Measurements from ENCODE around the gene PGD. TPM values are rescaled to one million over a fixed set of nuclear protein-coding genes. Genes with fewer than 3 reads are reported as not detected.
"Not testable (repeated sequence)": the region's sequence is repeated elsewhere in the genome, so short reads cannot be mapped to it uniquely, and the experiment has no call there.

The PGD gene
- total and polyA plus RNA-seq, 7 donors: 24.9 to 39.2 (median 29.3) TPM

DNA sequence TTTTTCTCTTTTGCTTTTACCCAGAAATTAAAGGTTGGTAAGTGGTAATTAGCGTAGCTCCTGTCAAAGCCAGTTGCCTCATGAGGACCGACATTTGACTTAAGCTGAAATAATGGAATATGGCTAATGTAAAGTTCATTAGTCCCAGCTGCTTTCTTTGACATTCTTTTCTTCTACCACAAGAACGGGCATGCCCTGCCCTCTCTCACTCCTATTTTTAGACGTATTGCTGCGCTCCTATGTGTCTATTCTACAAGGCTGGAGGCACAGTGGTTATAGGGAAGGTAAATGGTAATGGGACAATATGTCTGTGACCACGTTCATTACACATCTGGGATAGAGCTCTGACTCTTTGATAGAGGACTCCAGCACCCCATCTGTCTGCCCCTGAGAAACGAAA is 57.8 kb downstream of the PGD start:
- Histone ChIP-seq H3K36me3 (ENCODE audit: insufficient read depth in 1 of 2, low read depth in 1 of 2) (peaks cover 4 to 33% of the 10 kb centered on the region in 2 donors), H3K4me3 (no peak overlapping the region), H3K27ac (no peak overlapping the region), H3K27me3 (ENCODE audit: insufficient read depth in 3 of 3, low read length in 2 of 3) (no peaks in the 10 kb centered on the region), H3K9me3 (no peaks in the 10 kb centered on the region), H3K4me1 (no peaks in the 10 kb centered on the region)
- WGBS, 3 donors: 62 to 70% (median 64%) methylated on average over 7 of the region's 7 CpGs
- intact Hi-C loops (cut with DNase I): no loop called here
- DNase-seq (no peak), ATAC-seq (peak in 2 of 4 donors; percentile 27 to 32)
- TF ChIP-seq, protein P1, sequence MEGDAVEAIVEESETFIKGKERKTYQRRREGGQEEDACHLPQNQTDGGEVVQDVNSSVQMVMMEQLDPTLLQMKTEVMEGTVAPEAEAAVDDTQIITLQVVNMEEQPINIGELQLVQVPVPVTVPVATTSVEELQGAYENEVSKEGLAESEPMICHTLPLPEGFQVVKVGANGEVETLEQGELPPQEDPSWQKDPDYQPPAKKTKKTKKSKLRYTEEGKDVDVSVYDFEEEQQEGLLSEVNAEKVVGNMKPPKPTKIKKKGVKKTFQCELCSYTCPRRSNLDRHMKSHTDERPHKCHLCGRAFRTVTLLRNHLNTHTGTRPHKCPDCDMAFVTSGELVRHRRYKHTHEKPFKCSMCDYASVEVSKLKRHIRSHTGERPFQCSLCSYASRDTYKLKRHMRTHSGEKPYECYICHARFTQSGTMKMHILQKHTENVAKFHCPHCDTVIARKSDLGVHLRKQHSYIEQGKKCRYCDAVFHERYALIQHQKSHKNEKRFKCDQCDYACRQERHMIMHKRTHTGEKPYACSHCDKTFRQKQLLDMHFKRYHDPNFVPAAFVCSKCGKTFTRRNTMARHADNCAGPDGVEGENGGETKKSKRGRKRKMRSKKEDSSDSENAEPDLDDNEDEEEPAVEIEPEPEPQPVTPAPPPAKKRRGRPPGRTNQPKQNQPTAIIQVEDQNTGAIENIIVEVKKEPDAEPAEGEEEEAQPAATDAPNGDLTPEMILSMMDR (IDR thresholded peaks at IDR 0.05): no peak

DNA sequence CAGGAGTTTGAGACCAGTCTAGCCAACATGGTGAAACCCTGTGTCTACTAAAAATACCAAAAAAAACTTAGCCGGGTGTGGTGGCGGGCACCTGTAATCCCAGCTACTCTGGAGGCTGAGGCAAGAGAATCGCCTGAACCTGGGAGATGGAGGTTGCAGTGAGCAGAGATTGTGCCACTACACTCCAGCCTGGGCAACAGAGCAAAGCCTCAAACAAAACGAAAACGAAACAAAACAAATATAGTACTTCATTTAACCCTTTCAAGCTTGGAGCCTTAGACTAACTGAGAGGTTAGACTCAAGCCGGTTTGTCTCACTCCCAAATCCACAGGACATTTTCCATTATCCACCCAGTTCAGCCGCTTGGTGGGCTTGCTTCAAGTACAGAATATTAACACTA is 58.6 kb downstream of the PGD start:
- ATAC-seq; H3K4me3 ChIP-seq; H3K4me1 ChIP-seq; H3K9me3 ChIP-seq; H3K27ac ChIP-seq; DNase-seq; intact Hi-C loops (cut with DNase I); H3K27me3 ChIP-seq (ENCODE audit: insufficient read depth in 3 of 3, low read length in 2 of 3): not testable (repeated sequence)
- 64 to 69% (median 65%) methylated on average over 7 of the region's 7 CpGs for WGBS, 3 donors
- H3K36me3 ChIP-seq (ENCODE audit: insufficient read depth in 1 of 2, low read depth in 1 of 2): peaks cover 6 to 41% of the 10 kb centered on the region in 2 donors

DNA sequence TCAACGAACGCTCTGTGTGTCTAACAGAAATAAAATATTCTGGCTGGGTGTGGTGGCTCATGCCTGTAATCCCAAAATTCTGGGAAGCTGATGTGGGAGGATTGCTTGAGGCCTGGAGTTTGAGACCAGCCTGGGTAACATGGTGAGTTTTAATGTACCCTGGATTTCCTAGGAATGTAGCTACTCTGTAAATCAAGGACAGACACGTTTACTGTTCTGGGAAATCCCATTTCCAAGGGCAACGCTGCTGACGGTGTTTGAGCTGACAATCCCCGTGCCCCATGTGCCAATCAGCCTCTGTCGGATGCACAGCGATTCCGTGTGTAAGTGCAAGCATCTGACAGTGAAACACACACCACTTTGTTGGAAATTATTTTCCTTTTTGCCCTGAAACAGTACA is 59.0 kb downstream of the PGD start:
- WGBS, 3 donors: 59 to 67% (median 61%) methylated on average over 9 of the region's 9 CpGs
- Histone ChIP-seq H3K27me3 (ENCODE audit: insufficient read depth in 3 of 3, low read length in 2 of 3) (no peaks in the 10 kb centered on the region), H3K9me3 (no peaks in the 10 kb centered on the region), H3K27ac (no peak overlapping the region), H3K36me3 (ENCODE audit: insufficient read depth in 1 of 2, low read depth in 1 of 2) (peaks cover 8 to 45% of the 10 kb centered on the region in 2 donors), H3K4me3 (no peak overlapping the region), H3K4me1 (no peaks in the 10 kb centered on the region)
- no peak for DNase-seq
- intact Hi-C loops (cut with DNase I): no loop called here
- TF ChIP-seq, protein P1 (IDR thresholded peaks at IDR 0.05): no peak
- no peak for ATAC-seq

DNA sequence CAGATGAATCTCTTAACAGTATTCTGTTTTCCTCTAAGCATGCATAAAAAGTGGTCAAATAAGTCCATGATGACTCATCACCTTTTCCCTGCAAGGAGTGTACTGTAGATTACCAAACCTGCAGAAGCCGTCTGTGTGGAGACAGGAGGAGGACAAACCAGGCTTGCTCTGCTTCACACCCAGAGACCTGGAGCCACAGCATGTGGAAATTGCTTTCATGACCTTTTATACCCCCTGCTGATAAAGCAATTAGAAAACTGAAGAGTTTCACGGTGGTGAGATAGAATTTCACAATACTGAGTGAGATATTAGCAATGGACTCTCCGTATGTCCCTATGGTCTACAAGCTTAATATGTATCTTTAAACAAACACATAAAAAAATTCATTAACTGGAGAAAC is 60.3 kb downstream of the PGD start:
- ATAC-seq: no peak
- Histone ChIP-seq H3K4me3 (no peak overlapping the region), H3K27me3 (ENCODE audit: insufficient read depth in 3 of 3, low read length in 2 of 3) (no peaks in the 10 kb centered on the region), H3K4me1 (no peaks in the 10 kb centered on the region), H3K36me3 (ENCODE audit: insufficient read depth in 1 of 2, low read depth in 1 of 2) (peaks cover 8 to 58% of the 10 kb centered on the region in 2 donors), H3K9me3 (no peaks in the 10 kb centered on the region), H3K27ac (no peak overlapping the region)
- WGBS, 3 donors: 64 to 72% (median 72%) methylated on average over 3 of the region's 3 CpGs
- DNase-seq: no peak
- TF ChIP-seq, protein P1 (IDR thresholded peaks at IDR 0.05): no peak
- intact Hi-C loops (cut with DNase I): no loop called here

DNA sequence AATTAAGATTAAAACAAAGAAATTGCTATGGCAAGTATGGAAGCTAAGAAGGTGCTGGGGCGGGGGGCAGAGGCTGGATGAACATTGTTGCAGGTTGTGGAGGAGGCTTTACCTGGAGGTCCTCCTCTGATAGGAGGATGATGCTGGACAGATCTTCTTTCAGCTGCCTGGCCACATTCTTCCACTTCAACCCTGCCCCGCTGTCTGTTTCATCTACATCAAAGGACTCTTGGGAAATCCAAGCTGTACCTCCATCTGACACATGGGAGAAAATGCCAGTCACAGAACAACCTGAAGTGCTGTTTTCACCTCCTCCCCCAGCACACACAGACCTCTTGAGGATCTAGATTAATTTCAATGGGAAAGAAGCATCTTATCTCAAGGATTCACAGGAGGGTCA is 68.2 kb downstream of the PGD start:
- Histone ChIP-seq H3K4me3 (no peak overlapping the region), H3K27me3 (ENCODE audit: insufficient read depth in 3 of 3, low read length in 2 of 3) (no peaks in the 10 kb centered on the region), H3K36me3 (ENCODE audit: insufficient read depth in 1 of 2, low read depth in 1 of 2) (peaks cover 14 to 81% of the 10 kb centered on the region in 2 donors), H3K4me1 (peaks cover 8% of the 10 kb centered on the region), H3K9me3 (no peaks in the 10 kb centered on the region), H3K27ac (no peak overlapping the region)
- TF ChIP-seq, protein P1 (IDR thresholded peaks at IDR 0.05): no peak
- ATAC-seq: no peak
- intact Hi-C loops (cut with DNase I): no loop called here
- 95 to 98% (median 97%) methylated on average over 2 of the region's 2 CpGs for WGBS, 3 donors
- DNase-seq: no peak
